Medulla oblongata (tissue), 1 donor: ENCODE data around the gene SLC35D1.
"Not testable (repeated sequence)": the region's sequence is repeated elsewhere in the genome, so short reads cannot be mapped to it uniquely, and the experiment has no call there.

ENCODE experiments used
- DNase-seq: peaks from one replicate; pipeline ENCODE4 v3.0.0-alpha.2; 2015; ENCODE audit errors: extremely low spot score

The SLC35D1 gene

GRCh38 chr1:66985835-66986234 is 68.1 kb downstream of the SLC35D1 start:
- no peak for DNase-seq

GRCh38 chr1:66984491-66984890 is 69.5 kb downstream of the SLC35D1 start:
- DNase-seq, result no peak

- DNase-seq, result no peak
Observed at GRCh38 chr1:66982561-66983260, 71.2 kb downstream of the SLC35D1 start.

GRCh38 chr1:66981679-66982078 is 72.3 kb downstream of the SLC35D1 start:
- DNase-seq, result peak; percentile 89

GRCh38 chr1:66980745-66981367 is 73.1 kb downstream of the SLC35D1 start:
- peak; percentile 21 for DNase-seq

GRCh38 chr1:66979621-66980020 is 74.3 kb downstream of the SLC35D1 start:
- not testable (repeated sequence) for DNase-seq

GRCh38 chr1:66978201-66978600 is 75.7 kb downstream of the SLC35D1 start:
- no peak for DNase-seq

- DNase-seq, result no peak
Observed at GRCh38 chr1:66968574-66968973, 85.4 kb downstream of the SLC35D1 start.

GRCh38 chr1:66966188-66966873 is 87.6 kb downstream of the SLC35D1 start:
- DNase-seq, result not testable (repeated sequence)

- no peak for DNase-seq
Observed at GRCh38 chr1:66957938-66958337, 96.0 kb downstream of the SLC35D1 start.

GRCh38 chr1:66954208-66954607 is 99.7 kb downstream of the SLC35D1 start:
- no peak for DNase-seq

- DNase-seq, result no peak
Observed at GRCh38 chr1:66951513-66951912, 102.4 kb downstream of the SLC35D1 start.
